GM21717 (cell line): Measurements from ENCODE around the gene ANKRD9.
"Not testable (repeated sequence)": the region's sequence is repeated elsewhere in the genome, so short reads cannot be mapped to it uniquely, and the experiment has no call there.

Experiments used
- ATAC-seq: cut with Tn5 transposase; IDR thresholded peaks from one replicate; pipeline ENCODE4 v1.9.1; 2021; ENCODE audit warnings: mild to moderate bottlenecking, moderate library complexity; ENCODE audit not compliant: unreplicated experiment

Gene ANKRD9

DNA sequence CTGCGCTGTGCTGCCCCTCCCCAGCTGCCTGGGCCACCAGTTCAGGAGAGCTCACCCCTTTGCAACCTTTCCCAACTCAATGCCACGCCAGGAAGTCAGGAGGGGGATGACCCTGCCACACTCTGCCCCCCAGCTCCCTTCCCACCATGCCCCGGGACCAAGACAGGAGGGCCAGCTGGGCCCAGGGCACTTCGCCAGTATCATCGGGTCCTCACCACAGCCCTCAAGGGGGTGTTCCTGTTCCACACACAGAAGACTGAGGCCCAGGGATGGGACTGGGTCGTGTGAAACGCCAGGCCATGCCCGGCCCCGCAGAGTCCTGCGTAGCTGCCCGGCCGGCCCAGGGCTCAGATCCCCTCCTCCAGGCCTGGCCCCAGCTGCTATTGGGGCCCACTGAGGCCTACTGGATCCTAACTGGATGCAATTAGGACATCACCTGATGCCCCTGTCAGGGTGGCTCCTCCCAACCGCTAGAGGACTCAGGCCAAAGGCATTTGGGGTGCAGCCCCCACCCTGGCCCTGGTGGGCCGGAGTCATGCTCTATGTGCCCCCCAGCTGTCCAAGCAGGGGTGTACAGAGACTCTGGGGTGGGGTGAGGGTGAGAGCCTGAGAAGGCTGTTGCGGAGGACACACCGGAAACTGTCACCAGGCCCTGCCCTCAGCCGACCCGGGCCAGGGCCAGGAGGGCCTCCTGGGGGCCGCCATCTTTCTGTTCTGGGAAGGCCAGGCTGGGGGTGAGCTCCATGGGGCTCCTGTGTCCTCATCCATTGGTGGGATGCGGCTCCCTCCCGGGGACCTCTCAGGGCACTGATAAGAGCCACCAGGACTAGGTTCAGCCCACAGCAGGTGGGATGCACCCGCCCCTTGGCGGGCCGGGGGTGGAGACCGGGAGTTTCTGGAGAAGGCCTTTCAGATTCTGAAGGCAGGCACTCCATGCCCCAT, 29.3 kb upstream of the ANKRD9 start:
- ATAC-seq: no peak

DNA sequence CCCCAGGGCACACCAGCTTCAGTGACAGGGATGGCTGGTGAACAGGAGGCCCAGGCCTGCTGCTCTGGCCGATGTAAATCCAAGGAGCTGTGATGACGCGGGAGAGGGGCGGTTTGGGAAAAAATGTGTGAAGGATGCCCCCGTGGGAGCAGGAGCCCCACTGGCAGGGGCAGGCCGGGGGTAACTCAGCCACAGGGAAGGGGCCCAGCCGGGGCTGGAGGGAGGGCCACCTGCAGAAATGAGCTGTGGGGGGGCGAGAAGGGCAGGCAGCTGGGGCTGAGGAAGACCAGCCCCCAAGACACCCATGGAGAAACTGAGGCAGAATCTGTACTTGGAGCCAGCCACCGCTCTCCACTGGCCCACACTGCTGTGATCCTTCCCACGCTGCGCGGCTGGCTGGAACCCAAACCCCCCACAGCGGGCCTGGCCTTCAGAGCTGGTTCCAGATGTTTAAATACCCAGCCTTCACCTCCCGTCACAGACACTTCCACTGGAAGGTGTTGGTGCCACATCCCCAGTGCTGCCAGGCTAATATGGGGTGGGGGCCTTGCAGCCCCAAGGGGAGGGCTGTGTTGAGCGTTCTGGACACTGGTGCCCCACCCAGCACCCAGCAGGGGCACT, 28.5 kb upstream of the ANKRD9 start:
- no peak for ATAC-seq

DNA sequence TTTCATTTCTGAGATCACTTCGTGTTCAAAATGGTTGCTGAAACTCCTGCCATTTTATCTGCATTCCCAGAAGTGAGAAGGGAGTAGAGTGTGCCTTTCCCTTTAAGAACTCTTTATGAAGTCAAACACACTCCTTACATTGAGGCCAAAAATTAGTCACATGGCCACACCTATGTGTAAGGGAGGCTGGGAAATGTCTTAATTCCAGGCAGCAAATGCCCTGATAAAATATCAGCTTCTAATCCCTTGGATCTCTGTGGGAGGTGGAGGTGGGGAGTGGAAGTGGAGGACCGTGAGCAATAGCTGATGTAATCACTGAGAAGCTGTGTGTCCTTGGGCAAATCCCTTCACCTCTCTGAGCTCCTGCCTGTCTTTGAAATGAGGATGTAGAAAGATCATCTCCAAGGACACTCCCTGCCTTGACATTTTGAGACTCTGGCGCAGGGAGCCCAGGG, 22.7 kb upstream of the ANKRD9 start:
- ATAC-seq: no peak

DNA sequence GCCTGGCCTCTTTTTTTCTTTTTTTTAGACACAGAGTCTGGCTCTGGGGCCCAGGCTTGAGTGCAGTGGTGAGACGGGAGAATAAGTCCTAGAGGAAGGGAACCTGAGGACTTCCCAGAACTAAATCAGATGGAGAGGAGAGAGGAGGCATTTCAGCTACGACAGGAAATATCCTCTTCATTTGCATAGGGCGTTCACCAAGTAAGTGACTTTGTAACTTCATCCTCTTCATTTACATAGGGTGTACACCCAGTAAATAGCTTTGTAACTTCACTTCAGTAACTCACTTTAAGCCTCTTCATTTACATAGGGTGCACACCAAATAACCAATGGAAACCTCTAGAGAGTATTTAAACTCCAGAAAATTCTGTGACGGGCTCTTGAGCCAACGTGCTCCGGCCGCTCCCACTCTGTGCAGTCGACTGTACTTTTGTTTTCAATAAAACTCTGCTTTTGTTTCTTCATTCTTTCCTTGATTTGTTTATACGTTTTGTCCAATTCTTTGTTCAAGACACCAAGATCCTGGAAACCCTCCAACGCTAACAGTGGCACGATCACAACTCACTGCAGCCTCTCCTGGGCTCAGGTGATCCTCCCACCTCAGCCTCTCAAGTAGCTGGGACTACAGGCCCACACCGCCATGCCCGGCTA, 21.4 kb upstream of the ANKRD9 start:
- no peak for ATAC-seq

DNA sequence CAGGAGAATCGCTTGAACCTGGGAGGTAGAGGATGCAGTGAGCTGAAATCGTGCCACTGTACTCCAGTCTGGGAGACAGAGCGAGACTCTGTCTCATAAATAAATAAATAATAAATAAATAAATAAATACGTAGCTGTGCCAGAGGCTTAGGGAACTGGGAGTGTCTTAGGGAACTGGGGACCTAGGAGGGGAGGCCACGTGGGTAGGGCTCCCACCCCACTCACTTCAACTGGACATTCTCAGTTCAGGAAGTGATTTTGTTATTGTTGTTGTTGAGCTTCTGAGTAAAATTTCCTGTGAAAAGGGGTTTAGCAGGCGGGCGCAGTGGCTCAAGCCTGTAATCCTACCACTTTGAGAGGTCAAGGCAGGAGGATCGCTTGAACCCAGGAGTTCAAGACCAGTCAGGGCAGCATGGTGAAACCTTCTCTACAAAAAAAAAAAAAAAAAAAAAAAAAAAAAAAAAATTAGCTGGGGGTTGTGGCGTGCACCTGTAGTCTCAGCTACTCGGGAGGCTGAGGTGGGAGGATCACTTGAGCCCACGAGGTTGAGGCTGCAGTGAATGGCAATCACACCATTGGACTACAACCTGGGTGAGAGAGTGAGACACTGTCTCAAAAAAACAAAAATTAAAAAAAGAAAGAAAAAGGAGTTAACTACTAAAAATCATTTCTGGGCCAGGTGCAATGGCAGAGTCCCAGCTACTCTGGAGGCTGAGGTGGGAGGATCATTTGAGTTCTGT, 19.0 kb upstream of the ANKRD9 start:
- no peak for ATAC-seq

DNA sequence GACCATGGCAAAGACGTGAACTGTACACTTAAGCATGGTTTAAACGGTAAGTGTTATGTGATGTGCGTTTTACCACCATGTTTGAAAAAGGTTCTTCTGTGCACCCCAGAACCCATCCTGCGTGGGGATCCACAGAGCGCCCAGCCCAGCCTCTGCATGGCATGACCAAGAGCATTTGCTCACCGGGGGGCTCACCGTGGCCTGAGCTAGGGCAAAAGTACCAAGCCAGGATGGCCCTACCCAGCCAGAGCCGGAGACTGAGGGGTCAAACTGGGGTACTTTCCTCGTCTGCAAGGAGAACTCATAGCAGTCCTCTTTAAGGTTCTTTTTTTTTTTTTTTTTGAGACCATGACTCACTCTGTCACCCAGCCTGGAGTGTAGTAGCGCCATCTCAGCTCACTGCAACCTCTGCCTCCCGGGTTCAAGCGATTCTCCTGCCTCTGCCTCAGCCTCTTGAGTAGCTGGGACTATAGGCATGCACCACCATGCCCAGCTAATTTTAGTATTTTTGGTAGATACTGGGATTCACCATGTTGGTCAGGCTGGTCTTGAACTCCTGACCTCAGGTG, 16.4 kb upstream of the ANKRD9 start:
- no peak for ATAC-seq

DNA sequence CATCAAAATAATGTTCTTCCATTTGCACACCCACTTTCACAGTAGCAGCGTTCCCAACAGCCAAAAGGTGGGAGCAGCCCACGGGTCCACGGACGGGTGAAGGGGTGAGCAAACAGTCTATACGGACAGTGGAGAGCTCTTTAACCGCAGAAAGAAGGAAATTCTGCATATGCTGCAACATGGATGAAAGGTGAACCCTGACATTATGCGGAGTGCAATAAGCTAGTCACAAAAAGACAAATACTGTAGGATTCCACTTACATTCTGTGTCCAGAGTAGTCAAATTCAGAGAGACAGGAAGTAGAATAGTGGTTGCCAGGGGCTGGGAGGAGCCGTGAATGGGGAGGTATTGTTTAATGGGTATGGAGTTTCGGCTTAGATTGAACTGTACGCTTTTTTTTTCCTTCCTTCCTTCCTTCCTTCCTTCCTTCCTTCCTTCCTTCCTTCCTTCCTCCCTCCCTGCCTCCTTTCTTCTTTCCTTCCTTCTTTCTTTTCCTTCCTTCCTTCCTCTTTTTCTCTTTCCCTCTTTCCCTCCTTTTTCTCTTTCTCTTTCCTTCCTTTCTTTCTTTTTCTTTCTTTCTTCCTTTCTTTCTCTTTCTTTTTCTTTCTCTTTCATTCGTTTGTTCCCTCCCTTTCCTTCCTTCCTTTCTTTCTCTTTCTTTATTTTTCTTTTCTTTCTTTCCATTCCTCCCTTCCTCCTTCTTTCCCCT, 15.8 kb upstream of the ANKRD9 start:
- ATAC-seq: peak; percentile 21

DNA sequence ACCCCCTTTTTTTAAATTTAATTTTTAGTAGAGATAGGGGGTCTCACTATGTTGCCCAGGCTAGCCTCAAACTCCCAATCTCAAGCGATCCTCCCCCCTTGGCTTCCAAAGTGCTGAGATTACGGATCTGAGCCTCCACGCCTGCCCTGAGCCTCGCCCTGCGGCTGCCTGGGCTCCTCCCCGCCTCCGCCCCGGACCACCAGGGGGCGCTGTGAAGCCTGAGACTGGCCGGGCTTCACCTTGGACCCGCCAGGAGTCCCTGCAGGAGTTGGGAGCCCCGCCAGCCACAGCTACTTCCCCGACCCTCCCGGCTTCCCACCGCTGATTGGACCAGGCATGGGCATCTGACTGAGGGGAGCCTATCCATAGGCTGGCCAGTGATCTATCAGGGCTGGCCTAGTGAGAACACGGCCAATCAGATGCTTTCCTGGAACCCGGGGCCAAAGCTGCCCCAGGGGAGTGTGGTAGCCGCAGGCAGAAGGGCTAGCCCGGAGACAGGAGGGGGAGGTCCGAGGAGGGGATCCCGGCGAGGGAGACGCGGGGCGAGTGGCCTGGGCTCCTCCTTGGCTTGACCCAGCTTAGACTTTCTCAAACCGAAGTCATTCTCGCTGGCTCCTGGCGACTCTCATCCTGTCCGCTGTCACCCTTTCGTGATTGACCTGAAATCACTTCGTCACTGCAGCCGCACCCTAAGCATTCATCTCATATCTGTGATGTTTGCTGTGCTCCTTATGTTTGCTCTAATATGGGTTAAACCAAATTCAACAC, 15.1 kb upstream of the ANKRD9 start:
- ATAC-seq: peak; percentile 95

DNA sequence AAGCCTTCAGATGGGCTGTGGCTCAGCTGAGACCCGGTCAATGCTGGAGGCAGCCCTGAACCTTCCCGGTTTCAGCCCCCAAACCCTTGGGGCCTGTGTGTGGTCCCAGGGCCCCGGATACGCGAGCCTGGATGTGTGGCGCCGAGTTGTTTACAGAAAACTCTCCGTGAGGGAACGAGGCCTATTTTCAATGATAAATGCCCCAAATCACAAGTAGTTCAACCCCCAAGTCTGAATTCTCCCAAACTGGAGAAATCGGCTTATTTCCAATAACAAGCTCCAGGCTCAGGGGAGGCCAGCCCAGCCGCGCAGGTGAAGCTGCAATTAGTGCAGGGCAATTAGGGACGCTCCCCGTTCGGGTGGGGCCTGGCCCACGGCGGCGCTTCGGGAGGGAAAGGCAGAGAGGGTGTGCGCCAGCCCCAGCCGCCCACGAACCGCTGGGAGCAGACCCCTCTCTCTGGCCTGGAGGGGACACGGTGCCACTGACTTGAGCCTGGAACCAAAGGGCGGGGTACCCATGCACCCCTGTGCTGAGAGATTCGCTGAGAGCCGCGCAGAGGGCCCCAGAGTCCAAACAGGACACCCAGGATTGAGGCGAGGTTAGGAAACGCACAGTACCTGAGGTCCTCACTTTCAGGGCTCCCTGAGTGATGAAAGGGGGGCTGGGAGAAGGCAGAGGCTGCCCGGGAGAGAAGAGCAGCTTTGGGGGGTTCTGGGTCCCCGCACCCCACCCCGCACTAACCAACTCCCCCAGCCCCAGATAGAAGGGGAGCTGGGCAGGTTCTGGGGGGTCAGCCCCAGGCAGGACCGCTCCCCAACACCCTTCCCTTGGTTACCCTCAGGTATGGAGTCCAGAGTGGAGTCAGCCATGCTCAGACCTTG, 14.2 kb upstream of the ANKRD9 start:
- peak; percentile 5 for ATAC-seq

DNA sequence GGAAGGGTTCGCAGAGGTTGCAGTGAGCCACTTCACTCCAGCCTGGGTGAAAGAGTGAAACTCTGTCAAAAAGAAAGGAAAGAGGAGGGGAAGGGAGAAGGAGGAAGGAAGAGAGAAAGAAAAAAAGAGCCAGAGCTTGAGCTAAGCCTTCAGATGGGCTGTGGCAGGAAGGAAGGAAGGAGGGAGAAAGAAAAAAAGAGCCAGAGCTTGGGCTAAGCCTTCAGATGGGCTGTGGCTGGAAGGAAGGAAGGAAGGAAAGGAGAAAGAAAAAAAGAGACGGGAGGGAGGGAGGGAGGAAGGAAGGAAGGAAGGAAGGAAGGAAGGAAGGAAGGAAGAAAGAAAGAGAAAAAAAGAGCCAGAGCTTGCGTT, 13.6 kb upstream of the ANKRD9 start:
- no peak for ATAC-seq

DNA sequence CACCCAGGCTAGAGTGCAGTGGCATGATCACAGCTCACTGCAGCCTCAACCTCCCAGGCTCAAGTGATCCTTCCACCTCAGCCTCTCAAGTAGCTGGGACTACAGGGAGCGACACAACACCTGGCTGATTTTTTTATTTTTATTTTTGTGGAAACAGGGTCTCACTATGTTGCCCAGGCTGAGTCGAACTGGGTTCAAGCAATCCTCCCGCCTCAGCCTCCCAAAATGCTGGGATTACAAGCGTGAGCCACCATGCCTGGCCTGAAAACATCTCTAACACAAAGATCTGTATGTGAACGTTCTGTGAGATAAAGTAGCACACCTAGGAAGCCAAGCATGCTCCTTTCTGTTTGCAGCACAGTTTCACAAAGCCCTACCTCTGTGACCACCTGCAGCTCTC, 10.1 kb upstream of the ANKRD9 start:
- not testable (repeated sequence) for ATAC-seq

DNA sequence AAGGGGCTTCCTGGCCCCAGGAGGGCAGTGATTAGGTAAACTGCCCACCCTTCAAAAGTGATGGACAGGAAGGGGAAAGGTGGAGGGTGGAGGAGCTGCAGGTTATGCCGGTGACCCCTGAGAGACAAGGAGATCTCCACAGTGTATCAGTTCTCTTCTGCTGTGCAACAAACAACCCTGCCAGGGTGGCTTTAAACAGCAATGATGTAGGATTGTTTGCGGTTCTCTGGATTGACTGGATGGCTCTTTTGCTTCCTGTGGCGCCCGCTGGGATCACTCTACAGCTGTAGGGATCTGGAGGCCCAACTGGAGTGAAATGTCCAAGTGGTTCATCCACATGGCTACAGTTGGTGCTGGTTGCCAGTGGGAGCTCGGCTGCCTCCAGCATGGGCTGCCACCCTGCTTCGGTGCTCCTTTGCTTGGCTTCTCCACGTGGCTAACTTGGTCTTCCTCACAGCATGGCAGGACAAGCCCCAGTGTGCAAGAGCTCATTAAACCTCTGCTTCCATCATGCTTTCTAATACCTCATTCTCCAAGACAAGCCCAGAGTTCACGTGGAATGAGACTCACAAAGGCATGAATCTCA, 8.6 kb upstream of the ANKRD9 start:
- no peak for ATAC-seq

DNA sequence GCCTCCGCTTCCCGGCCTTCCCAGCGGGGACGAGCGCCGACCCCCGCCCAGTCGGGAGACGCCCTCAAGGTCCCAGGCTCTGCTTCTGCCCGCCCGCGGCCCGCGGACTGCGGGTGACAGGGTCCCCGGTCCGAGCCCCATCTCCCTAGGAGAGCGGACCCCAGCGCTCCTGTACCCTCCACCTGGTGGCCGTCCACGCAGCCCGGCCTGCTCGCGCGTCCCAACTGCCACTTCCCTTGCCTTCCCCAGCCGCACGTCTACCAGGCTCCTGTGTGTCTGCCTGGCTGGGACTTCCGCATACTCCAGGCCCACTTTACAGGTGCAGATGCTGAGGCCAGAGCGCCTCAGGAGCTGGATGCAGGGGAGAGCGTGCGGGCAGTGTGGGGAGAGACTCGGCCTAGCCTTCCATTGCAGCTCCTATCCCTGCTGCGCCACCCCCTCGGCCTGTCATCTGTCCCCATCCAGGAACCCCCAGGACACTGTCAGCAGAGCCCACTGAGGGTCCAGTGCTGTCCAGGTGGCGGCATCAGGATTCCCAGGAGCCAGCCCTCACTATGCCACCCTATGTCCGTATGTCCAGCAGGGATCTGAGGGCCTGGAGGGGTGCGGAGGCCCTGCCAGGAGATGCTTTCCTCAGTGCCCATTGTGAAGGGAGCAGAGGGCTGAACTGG, 8.0 kb upstream of the ANKRD9 start:
- ATAC-seq: no peak

DNA sequence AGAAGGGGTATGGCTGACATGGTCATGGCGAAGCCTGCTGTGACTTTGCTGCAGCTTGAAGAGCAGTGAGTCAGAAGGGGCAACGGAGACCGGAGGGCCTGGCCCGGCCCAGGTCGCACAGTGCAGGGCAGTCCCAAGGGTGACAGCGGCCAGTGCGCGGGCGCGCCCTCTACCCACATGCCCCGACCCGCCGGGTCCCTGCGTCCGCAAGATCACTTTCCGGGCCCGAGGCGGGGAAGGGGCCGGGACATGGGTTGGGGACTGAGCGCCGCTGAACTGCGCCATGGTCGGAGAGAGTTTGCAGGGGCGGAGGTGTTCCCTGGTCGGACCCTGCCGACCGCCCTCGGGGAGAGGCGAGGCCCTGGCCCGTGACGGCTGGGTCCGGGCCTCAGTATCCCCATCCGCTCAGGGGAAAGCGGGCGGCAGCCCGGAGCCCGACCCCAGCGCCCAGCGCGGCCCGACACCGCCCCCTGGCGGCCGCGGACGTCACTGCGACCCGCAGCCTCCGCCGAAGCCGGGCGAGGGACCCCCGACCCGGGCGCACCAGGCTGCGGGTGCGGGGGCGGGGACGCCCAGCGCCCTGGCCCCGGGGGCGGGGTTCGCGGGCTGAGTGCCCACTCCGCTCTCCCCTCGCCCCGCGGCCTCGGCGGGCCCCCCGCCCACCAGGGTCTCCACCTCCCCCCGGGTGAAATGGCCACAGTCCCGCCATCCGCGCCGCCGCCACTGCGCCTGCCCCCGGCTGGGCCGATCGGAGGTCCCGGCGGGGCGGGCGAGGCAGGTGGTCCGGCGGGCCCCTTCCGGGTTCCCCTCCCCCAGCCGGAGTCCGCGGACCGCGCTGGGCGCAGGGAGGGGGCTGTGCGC, 7.2 kb upstream of the ANKRD9 start:
- ATAC-seq: peak; percentile 54

DNA sequence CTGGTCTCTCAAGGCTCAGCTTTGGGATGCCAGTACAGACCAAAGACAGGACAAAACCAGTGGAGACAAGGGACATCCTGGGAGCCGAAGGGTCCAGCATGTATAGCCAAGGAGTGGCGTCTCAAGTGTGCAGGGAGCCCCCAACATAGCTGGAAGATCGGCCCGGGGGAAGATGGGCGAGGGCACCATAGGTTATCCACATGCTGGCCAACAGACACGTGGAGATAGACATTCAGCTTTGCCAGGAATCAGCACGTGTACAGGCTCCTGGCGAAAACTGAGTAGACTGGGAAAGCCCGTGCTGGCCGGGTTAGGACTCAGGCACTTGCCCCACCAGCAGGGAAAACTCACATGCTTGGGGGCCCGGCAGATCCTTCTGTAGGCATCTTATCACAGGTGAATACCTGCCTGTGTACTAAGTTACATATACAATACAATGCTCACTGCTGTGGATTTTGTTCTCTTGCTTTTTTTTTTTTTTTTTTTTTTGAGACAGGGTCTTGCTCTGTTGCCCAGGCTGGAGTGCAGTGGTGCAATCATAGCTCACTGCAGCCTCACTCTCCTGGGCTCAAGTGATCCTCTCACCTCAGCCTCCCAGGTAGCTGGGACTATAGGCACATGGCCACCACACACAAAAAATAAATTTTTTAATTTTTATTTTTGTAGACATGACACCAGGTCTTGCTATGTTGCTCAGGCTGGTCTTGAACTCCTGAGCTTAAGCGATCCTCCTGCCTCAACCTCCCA, 5.6 kb upstream of the ANKRD9 start:
- no peak for ATAC-seq
